Measurements from ENCODE around the gene IPO11.
A peak's percentile ranks its signal among the peaks of the same experiment; 100 is the strongest.

IPO11 gene

GRCh38 chr5:62376064-62376463 is 36.5 kb upstream of the IPO11 start:
- DNase-seq (ENCODE audit: low read depth) = no peak
- TF ChIP-seq CTCF (IDR thresholded peaks at IDR 0.05; ENCODE audit: control insufficient read depth, extremely low read depth, insufficient read depth) = no peak
- no peak overlapping the region for H3K4me3 ChIP-seq (ENCODE audit: low read depth, low read length)

GRCh38 chr5:62385131-62385530 is 27.4 kb upstream of the IPO11 start:
- DNase-seq (ENCODE audit: low read depth) = peak; percentile 60
- no peak for TF ChIP-seq CTCF (IDR thresholded peaks at IDR 0.05; ENCODE audit: control insufficient read depth, extremely low read depth, insufficient read depth)
- 0 out of 2 replicates have a peak overlapping the region, but pooled peaks have one; percentile 1 for H3K4me3 ChIP-seq (ENCODE audit: low read depth, low read length)

- no peak for DNase-seq (ENCODE audit: low read depth)
- H3K4me3 ChIP-seq (ENCODE audit: low read depth, low read length) = no peak overlapping the region
- no peak for TF ChIP-seq CTCF (IDR thresholded peaks at IDR 0.05; ENCODE audit: control insufficient read depth, extremely low read depth, insufficient read depth)
These were observed 26.7 kb upstream of the IPO11 start for GRCh38 chr5:62385816-62386400.

GRCh38 chr5:62386824-62387223 is 25.7 kb upstream of the IPO11 start:
- TF ChIP-seq CTCF (IDR thresholded peaks at IDR 0.05; ENCODE audit: control insufficient read depth, extremely low read depth, insufficient read depth) = no peak
- no peak overlapping the region for H3K4me3 ChIP-seq (ENCODE audit: low read depth, low read length)
- peak; percentile 40 for DNase-seq (ENCODE audit: low read depth)

- no peak for TF ChIP-seq CTCF (IDR thresholded peaks at IDR 0.05; ENCODE audit: control insufficient read depth, extremely low read depth, insufficient read depth)
- H3K4me3 ChIP-seq (ENCODE audit: low read depth, low read length) = no peak overlapping the region
- DNase-seq (ENCODE audit: low read depth) = no peak
These were observed 17.2 kb upstream of the IPO11 start for GRCh38 chr5:62395210-62395950.

GRCh38 chr5:62403411-62404250 is 8.9 kb upstream of the IPO11 start, which contains the start of gene DIMT1:
DIMT1 (minus strand) TSS chr5:62403905; CDS start chr5:62403772, 133 bp downstream.
- peak; percentile 93 for DNase-seq (ENCODE audit: low read depth)
- TF ChIP-seq CTCF (IDR thresholded peaks at IDR 0.05; ENCODE audit: control insufficient read depth, extremely low read depth, insufficient read depth) = no peak
- H3K4me3 ChIP-seq (ENCODE audit: low read depth, low read length) = peak within 1 kb of the TSS; percentile 88
